GM03348 (cell line): ENCODE measurements around the gene STK32B.
A peak's percentile ranks its signal among the peaks of the same experiment; 100 is the strongest.

ENCODE experiments used
- DNase-seq: peaks from one replicate; pipeline ENCODE4 v3.0.0; 2012; ENCODE audit warnings: low spot score

Gene STK32B

GRCh38 chr4:5365071-5366008 is 314.1 kb downstream of the STK32B start:
- DNase-seq, result peak; percentile 83

GRCh38 chr4:5366009-5366386 is 314.7 kb downstream of the STK32B start:
- no peak for DNase-seq

- peak; percentile 73 for DNase-seq
These were observed 315.1 kb downstream of the STK32B start for GRCh38 chr4:5366421-5366820.

GRCh38 chr4:5368426-5368825 is 317.1 kb downstream of the STK32B start:
- DNase-seq, result no peak

DNA sequence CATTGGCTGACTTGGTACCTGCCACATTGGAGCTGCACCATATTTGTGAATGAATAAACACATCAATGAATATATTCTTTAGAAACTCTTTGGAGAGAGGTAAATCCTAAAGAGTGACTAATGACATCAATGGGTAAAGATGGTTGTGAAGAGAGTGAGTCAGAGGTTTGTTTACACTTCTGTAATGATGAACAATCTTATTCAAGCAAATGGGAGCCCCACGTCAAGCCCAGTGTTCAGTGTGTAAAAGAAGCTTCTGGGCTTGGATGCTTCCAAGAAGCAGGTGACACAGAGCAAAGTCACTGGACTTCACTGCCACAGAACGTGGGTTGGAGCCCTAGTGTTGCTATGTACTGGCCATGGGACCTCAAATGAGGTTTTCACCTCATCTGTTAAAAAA is 319.0 kb downstream of the STK32B start:
- peak; percentile 50 for DNase-seq

GRCh38 chr4:5371415-5372190 is 320.3 kb downstream of the STK32B start:
- peak; percentile 83 for DNase-seq

DNA sequence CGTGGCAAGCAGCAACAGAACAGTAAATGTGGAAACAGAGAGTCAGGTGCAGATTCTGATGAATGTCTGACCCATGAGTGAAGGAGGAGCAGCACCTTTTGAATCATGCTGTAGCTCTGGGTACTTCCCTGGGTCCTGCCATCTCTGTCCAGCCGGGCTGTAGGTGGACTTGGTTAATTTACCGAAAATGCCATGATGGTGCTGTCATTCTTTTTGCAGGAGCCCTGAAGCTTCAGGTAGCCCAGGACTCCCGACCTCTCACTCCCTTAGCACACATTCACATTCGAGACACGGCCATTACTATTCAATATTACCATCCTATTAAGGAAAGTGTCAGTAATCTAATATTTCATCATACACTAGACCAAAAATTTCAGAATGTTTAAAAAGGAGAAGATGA is 320.9 kb downstream of the STK32B start:
- no peak for DNase-seq

- DNase-seq, result no peak
These were observed 322.0 kb downstream of the STK32B start for GRCh38 chr4:5373327-5373726.

GRCh38 chr4:5374592-5374991 is 323.3 kb downstream of the STK32B start:
- DNase-seq, result no peak

DNA sequence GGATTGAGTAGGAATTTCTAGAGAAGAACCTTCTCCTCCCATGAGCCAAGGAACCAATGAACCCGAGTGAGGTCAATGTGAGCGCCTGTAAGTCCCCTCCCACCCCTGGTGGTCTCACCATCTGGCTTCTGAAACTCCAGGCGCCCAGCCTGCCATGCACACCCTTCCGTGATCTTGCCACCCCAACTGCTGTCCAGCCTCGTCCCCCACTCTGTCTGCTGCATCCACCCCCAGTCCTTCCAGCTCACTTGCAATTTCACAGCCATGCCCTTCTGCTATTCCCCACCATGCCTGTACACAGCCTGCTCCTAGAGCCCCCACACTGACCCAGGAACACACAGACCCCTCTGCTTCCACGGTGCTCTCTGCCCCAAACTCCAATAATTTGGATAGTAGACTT is 323.7 kb downstream of the STK32B start:
- DNase-seq, result no peak

GRCh38 chr4:5376015-5376414 is 324.7 kb downstream of the STK32B start:
- no peak for DNase-seq

DNA sequence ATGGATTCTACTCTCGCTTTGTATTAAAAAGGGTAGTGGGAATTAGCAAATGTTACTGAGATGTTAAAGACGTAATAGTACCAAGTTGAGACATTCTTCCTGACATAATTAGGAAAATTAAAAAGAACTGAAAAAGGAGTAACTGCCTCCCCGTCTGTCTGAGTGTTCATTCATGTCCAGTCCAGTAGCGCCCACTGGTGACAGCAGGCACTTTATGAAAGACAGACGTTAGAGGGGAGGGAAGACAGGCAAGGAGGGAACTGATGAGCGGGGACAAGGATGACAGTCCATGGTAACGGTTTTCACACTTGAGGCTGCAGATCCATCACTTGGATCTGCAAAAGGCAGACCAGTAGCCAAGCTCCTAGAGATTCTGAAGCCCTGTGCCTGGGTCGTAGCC is 326.7 kb downstream of the STK32B start:
- DNase-seq, result peak; percentile 66

- no peak for DNase-seq
These were observed 328.6 kb downstream of the STK32B start for GRCh38 chr4:5379895-5380294.

- no peak for DNase-seq
These were observed 330.7 kb downstream of the STK32B start for GRCh38 chr4:5381961-5382441.

GRCh38 chr4:5383191-5383980 is 332.1 kb downstream of the STK32B start:
- no peak for DNase-seq

DNA sequence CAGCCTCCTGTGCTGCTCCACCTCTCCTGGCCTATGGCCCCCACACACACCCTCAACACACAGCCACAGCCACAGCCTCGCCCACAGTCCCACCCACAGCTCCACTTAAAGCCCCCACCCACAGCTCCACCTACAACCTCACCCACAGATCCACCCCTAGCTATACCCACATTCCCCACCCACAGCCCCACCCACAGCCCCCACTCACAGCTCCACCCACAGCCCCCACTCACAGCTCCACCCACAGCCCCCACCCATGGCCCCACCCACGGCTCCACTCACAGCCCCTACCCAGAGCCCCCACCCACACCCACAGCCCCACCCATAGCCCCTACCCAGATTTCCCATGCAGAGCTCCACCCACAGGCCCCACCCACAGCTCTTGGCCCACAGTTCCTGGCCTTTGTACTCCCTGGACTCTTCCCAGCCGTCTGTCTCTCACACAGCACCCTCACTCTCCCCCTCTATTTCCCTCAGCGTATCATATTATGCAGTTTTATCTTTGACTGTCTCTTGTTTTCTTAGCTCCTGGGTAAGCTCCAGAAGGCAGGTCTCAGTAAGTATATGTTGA is 334.5 kb downstream of the STK32B start:
- DNase-seq, result no peak

DNA sequence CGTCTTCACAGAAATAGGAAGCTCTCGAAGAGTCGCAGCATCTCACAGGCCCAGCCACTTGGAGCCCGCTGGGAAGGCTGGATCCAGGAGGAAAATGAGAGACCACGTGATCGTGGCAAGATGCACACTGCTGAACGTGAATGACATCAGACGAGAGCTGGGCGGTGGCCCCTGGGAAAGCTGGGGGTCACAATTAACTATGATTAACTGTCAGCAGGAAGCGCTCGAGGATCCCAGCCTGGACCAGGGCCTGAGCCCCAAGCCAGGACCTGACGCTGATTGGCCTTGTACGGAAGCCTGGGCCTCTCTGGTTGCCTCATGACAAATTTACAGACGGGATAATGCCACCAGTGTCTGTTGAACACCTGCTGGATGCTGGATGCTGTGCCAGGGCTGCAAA is 335.6 kb downstream of the STK32B start:
- DNase-seq, result no peak

DNA sequence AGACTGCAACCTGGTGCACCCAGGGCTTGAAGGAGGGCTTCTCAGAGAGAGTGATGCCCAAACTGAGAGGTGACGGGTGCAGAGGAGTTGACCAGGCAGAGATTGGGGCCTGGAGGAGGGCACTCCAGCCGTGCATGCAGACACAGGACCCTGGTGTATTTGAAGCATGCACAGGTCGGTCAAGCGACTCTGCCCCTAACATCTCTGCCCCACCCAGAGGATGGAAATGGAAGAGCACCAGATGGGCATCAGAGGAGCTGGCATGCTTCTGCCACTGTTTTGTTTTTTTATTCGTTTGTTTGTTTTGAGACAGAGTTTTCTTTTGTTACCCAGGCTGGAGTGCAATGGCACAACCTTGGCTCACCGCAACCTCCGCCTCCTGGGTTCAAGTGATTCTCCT is 336.2 kb downstream of the STK32B start:
- no peak for DNase-seq

- DNase-seq, result no peak
These were observed 338.6 kb downstream of the STK32B start for GRCh38 chr4:5389756-5390310.

DNA sequence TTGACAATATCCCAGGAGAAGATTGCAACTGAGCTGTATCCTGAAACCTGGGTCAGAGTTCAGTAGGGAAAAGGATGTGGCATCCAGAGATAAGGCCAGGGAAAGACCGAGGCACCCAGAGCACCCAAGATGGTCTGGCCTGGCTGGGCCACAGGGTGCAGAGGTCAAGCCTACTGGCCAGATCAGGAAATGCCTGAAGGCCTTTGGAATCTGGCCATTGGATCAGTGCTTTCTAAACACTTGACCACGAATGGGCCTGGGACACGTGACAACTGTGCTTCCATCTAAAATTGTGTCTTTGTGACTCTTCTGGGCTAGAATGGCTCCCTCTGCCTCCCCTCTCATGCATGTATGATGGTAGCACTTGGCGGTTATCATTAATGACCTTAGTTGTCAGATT is 340.2 kb downstream of the STK32B start:
- DNase-seq, result no peak

DNA sequence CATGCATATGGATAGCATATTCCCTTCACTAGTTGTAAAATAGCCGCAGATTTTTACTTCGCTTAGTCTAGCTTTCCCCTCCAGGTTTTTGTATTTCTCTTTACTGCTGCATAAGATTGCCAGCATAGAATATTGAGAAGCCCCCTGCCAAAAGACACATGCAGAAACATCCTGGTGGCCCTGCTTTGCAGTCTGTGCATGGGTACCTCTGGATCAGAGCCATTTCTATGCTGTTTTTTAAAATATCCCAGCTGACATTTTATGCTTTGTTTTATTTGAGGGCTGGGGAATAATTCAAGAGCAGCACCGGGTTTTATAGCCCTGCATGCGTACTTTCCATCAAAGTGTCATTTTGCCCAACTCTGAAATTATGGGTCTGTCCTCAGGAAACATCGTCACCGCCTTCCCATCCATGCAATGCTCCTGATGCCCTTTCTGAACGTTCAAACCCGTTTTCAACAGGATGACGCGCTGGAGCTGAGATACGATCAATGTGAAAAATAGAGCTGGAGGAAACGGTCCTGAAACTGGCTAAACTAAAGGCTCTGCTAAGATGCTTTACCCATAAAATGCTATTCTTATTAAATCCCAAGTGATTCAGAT is 342.7 kb downstream of the STK32B start:
- DNase-seq, result no peak
